Stimulated activated naive CD8-positive, alpha-beta T cell treated with anti-CD3 and anti-CD28 coated beads, Interleukin-15, Interleukin-2, amounts not matched to agents 100 ng/mL and 50 ng/mL, for 24 hours (primary cell): ENCODE data around the gene PHLDB2.

Source experiments
- H3K27ac Mint-ChIP-seq: one replicate; pipeline ENCODE4 v1.8.0; 2021; ENCODE audit warnings: mild to moderate bottlenecking, mixed read lengths
- H3K27me3 Mint-ChIP-seq: one replicate; pipeline ENCODE4 v1.8.0; 2021; ENCODE audit warnings: mixed read lengths
- H3K36me3 Mint-ChIP-seq: one replicate; pipeline ENCODE4 v1.8.0; 2021; ENCODE audit warnings: low read depth, mixed read lengths
- H3K4me1 Mint-ChIP-seq: one replicate; pipeline ENCODE4 v1.8.0; 2021; ENCODE audit warnings: low read depth, mixed read lengths
- H3K4me3 Mint-ChIP-seq: one replicate; pipeline ENCODE4 v1.8.0; 2021; ENCODE audit warnings: mild to moderate bottlenecking, mixed read lengths
- H3K9me3 Mint-ChIP-seq: one replicate; pipeline ENCODE4 v1.8.0; 2021; ENCODE audit warnings: mixed read lengths

Gene PHLDB2

DNA sequence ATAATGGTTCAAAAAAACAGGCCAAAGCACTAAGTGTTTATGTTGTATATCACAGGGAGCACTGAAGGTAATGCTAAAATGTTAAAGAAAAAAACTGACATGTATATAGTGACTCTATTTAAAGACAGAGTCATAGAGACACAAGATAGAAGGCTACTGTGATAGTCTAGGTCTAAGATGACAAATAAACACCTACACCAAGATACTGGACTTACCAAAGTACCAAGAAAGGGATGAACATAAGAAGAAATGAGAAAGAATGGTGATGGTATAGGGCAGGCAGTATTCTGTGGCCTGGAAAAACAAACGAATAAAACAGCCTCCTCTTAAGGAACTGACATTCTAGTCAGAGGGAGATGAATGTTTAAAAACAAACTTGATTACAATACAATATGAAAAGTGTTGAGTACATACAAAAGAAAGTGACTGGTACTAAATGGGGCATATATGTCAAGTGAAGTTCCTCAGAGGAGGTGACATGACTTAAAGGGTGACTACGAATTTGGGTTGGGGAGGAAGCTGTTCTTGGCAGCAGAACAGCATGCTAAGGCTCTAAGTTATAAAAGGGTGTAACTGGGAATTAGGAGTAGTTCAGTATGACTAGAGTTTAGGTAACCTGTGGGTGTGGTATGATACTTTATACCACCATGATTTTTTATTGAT, 125.7 kb downstream of the PHLDB2 start:
- Mint-ChIP-seq H3K27me3 (no peaks in the 10 kb centered on the region), H3K4me3 (no peak overlapping the region), H3K9me3 (no peaks in the 10 kb centered on the region), H3K27ac (peak overlapping the region; percentile 12), H3K4me1 (peaks cover 70% of the 10 kb centered on the region), H3K36me3 (peaks cover 61% of the 10 kb centered on the region)

GRCh38 chr3:111986800-111987199, 127.7 kb downstream of the PHLDB2 start:
- peak overlapping the region; percentile 24 for H3K27ac Mint-ChIP-seq
- no peaks in the 10 kb centered on the region for H3K27me3 Mint-ChIP-seq
- no peak overlapping the region for H3K4me3 Mint-ChIP-seq
- no peaks in the 10 kb centered on the region for H3K9me3 Mint-ChIP-seq
- peaks cover 51% of the 10 kb centered on the region for H3K4me1 Mint-ChIP-seq
- peaks cover 68% of the 10 kb centered on the region for H3K36me3 Mint-ChIP-seq

DNA sequence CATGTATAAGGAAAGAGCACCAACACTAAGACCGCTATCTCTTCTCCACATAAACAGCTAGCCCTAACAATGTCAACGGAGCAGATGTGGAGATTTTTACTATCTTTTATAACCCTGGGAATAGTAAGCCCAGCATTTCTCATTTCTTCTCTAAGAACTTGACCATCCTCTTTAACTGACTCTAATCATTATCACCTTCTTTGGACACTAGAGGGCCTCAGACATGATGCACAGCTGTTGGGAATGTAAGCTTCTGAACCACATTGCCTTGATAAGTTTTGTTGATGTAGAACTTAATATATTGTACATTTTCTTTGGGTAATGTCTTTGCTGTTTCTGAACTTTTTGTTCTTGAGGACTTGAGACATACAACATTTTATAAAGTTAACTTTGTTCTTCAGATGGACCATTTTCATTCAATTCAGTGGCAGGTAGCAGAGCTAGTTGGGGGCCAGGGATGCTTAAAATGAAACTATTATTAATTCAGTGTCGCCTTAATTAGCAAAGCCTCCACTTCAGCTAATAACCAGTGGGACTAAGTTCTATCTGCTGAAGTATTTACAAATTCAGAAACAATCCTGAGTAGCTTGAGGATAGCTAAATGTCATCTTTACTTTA, 130.1 kb downstream of the PHLDB2 start:
- Mint-ChIP-seq H3K27ac (no peak overlapping the region), H3K27me3 (no peaks in the 10 kb centered on the region), H3K4me1 (peaks cover 29% of the 10 kb centered on the region), H3K9me3 (no peaks in the 10 kb centered on the region), H3K4me3 (no peak overlapping the region), H3K36me3 (peaks cover 72% of the 10 kb centered on the region)

DNA sequence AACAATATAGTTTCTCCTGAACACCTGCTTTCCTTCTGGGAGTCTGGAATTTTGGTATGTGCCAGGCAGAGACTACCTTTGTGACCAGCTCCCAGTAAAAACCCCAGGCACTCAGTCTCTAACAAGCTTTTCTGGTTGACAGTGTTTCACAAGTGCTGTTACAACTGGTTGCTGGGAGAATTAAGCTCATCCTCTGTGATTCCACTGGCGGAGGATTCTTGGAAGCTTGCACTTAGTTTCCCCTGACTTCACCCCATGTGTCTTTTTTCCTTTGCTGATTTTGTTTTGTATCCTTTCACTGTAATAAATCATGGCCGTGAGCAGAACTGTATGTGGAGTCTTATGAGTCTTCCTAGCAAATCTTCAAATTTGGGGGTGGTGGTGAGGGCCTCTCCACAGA, 134.0 kb downstream of the PHLDB2 start:
- Mint-ChIP-seq H3K27me3 (no peaks in the 10 kb centered on the region), H3K4me3 (no peak overlapping the region), H3K27ac (no peak overlapping the region), H3K4me1 (peaks cover 8% of the 10 kb centered on the region), H3K9me3 (no peaks in the 10 kb centered on the region), H3K36me3 (peaks cover 42% of the 10 kb centered on the region)

DNA sequence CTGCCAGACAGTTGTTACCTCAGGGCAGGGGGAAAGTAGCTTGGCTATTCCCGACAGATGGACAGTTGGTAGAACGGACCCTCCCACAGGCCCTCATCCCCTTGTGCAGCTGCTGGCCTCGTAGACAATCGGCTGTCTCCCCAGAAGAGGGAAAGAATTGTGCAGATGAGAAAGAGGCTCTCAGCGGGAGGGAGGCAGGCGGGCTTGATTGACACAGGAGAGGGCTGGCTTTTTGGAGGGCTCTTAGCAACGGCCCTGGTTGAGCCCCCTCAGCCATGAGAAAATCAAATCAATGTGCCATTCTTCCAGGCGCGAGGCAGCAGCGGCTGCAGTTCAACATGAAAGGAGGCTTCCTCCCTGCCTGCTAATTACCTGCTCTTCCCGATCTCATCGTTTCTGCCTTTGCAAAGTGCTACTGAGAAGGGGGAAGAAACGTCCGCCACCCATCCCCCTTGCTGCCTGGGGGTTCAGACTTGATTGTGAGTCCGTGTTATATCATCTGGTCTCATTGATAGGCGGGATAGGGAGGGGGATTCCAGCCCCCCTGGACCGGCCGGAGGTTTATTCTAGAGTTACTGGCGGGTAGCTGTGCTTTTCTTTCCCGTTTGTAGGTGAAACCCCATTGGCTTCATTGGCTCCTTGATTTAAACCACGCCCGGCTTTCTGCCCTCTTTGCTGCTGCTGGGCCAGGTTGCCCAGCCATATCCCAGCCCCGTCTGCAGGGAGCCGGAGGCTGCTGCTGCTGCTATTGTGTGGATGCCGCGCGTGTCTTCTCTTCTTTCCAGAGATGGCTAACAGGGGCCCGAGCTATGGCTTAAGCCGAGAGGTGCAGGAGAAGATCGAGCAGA, 139.8 kb downstream of the PHLDB2 start, which contains the start of gene TAGLN3:
TAGLN3 (plus strand) TSS at position 287 of the 848 bp plus-strand sequence; CDS start at position 788, 501 bp downstream.
- Mint-ChIP-seq H3K9me3 (no peaks in the 10 kb centered on the region), H3K36me3 (peaks cover 6% of the 10 kb centered on the region), H3K27ac (no peak within 1 kb of the TSS), H3K4me3 (peak within 1 kb of the TSS; percentile 63), H3K27me3 (no peaks in the 10 kb centered on the region), H3K4me1 (peaks cover 51% of the 10 kb centered on the region)

- Mint-ChIP-seq H3K36me3 (no peaks in the 10 kb centered on the region), H3K4me1 (peaks cover 59% of the 10 kb centered on the region), H3K4me3 (peak overlapping the region; percentile 63), H3K27ac (no peak overlapping the region), H3K27me3 (no peaks in the 10 kb centered on the region), H3K9me3 (no peaks in the 10 kb centered on the region)
Observed at GRCh38 chr3:111999484-112000324, 140.6 kb downstream of the PHLDB2 start.

- H3K27me3 Mint-ChIP-seq = no peaks in the 10 kb centered on the region
- no peaks in the 10 kb centered on the region for H3K36me3 Mint-ChIP-seq
- H3K9me3 Mint-ChIP-seq = no peaks in the 10 kb centered on the region
- peaks cover 66% of the 10 kb centered on the region for H3K4me1 Mint-ChIP-seq
- H3K27ac Mint-ChIP-seq = no peak overlapping the region
- no peak overlapping the region for H3K4me3 Mint-ChIP-seq
Observed at GRCh38 chr3:112000367-112000771, 141.3 kb downstream of the PHLDB2 start.

DNA sequence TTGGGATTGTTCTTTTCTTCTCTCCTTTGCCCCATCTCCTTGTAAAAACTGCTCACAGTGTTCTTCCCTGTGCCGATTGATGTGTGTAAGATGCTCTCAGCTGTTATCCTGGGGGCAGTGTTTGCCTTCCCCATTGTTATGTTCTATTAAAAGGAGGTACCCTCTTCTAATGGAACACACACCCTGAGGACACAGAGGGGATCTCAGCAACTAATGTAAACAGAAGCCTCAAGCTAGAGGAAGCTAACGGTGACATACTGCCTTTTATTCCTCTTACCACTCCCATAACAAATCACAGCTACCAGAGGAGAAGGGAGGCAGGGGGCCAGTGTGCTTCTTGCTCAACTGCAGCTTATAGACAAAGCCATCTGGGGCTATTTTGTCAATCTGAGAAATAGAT, 141.9 kb downstream of the PHLDB2 start:
- H3K9me3 Mint-ChIP-seq = no peaks in the 10 kb centered on the region
- H3K27me3 Mint-ChIP-seq = no peaks in the 10 kb centered on the region
- H3K4me1 Mint-ChIP-seq = peaks cover 67% of the 10 kb centered on the region
- no peak overlapping the region for H3K4me3 Mint-ChIP-seq
- no peaks in the 10 kb centered on the region for H3K36me3 Mint-ChIP-seq
- no peak overlapping the region for H3K27ac Mint-ChIP-seq

DNA sequence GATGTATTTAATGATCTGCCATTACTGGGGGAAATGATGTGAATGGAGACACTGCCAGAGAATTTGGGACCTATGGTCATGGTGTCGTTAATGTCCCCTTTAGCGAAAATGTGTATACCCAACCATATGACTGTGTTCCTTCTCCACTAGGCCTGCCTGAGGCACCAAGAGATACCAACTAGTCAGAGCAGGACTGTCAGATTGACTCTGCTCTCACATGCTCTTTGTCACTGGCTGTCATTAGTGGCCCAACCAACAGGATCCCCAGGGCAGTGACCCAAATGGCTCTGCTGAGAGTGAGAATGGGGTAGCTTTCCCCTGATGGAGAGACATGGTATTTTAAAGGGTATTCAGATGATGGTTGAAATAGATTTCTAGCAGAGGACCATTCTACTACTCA, 142.5 kb downstream of the PHLDB2 start:
- Mint-ChIP-seq H3K36me3 (no peaks in the 10 kb centered on the region), H3K4me3 (peak overlapping the region; percentile 17), H3K27ac (no peak overlapping the region), H3K9me3 (no peaks in the 10 kb centered on the region), H3K27me3 (no peaks in the 10 kb centered on the region), H3K4me1 (peaks cover 67% of the 10 kb centered on the region)

GRCh38 chr3:112002096-112002971, 143.3 kb downstream of the PHLDB2 start:
- H3K4me1 Mint-ChIP-seq = peaks cover 67% of the 10 kb centered on the region

DNA sequence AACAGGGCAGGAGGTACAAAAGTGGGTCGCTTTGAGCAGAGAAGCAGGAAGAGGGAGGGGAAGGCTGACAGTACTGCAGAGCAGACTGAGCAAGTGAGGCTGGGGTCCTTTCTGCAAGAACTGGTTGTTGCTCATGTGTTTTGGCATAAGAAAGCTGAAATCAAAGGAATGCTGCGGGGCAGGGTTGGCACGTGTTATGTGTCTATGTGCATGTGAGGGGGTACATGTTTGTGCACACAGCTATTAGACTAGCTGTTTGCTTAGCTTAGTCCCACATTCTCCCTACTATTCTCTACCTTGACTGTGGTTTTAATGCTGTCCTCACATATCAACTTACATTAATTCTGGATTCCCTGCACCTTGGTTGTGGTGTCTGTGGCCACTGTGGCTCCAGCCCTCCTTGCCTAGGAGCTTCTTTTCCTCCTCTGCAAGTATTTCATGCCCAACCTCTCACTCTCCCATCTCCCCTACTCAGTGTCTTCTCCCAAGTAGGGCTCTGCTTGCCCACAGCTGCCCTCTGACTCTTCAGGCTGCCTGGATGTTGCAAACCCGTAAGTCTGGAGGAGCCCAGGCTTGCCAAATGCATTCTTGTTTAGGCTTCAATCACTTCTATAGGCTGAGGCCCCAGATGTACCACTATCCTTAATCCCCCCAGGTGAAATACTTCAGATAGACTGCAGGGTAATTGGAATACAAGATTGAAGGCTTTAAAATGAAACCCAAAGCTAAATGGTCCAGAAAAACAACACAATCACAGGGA, 144.4 kb downstream of the PHLDB2 start:
- Mint-ChIP-seq H3K36me3 (no peaks in the 10 kb centered on the region), H3K27ac (peak overlapping the region; percentile 84), H3K4me1 (peaks cover 65% of the 10 kb centered on the region), H3K4me3 (no peak overlapping the region), H3K9me3 (no peaks in the 10 kb centered on the region), H3K27me3 (no peaks in the 10 kb centered on the region)

More at GRCh38 chr3:112002096-112002971, 143.3 kb downstream of the PHLDB2 start:
- Mint-ChIP-seq H3K27ac (peak overlapping the region; percentile 84), H3K4me3 (peak overlapping the region; percentile 61), H3K27me3 (no peaks in the 10 kb centered on the region), H3K9me3 (no peaks in the 10 kb centered on the region), H3K36me3 (no peaks in the 10 kb centered on the region)

DNA sequence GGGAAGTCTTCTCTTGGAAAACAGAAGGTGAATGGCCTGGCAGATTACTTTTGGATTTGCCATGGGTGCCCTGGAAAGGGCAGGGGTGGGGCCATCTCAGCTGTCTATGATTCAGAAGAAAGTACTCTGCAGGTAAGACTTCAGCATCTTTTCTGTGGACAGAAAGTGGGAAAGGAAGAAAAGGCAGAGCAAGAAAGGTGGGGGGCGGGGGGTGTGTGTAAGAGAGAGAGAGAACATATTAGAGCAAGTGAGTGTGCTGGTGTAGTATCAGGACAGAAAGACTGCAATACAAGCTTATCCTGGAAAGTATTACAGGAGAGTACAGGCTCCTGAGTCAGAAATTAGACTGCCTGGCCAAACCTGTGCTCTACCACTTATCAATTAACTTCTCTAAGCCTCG, 145.1 kb downstream of the PHLDB2 start:
- Mint-ChIP-seq H3K36me3 (no peaks in the 10 kb centered on the region), H3K27me3 (no peaks in the 10 kb centered on the region), H3K27ac (peak overlapping the region; percentile 0), H3K4me3 (no peak overlapping the region), H3K9me3 (no peaks in the 10 kb centered on the region), H3K4me1 (peaks cover 58% of the 10 kb centered on the region)

DNA sequence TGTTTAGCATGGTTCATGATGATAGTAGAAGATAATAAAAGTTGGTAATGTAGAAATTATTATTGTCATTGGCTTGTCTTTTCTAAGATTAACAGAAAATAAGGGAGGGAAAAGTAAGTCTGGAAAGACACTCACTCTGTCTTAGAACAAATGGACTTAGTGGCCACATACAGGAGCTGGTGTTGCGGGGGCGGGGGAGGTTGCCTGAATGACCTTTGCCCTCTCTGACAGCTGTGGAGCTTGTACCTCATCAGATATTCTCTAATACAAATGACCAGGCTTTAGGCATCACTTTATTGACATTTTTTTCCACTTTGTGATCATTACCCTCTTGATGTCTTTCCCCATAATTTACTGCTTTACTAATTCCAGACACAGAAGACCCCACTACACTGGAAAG, 145.6 kb downstream of the PHLDB2 start:
- Mint-ChIP-seq H3K36me3 (no peaks in the 10 kb centered on the region), H3K4me1 (peaks cover 54% of the 10 kb centered on the region), H3K27ac (peak overlapping the region; percentile 69), H3K9me3 (no peaks in the 10 kb centered on the region), H3K27me3 (no peaks in the 10 kb centered on the region), H3K4me3 (no peak overlapping the region)
